Activated CD8-positive, alpha-beta memory T cell treated with anti-CD3 and anti-CD28 coated beads for 36 hours (primary cell): ENCODE data around the gene SLC7A4. TPM values are rescaled to one million over a fixed set of nuclear protein-coding genes. Genes with fewer than 3 reads are reported as not detected.
"Not testable (repeated sequence)": the region's sequence is repeated elsewhere in the genome, so short reads cannot be mapped to it uniquely, and the experiment has no call there.

ENCODE experiments used
- CTCF ChIA-PET: fragments of 350-600 bp; sonication (Branson Sonifier 250); formaldehyde crosslinking; loops from one replicate; lab custom pipeline; 2021; ENCODE audit warnings: antibody characterized with exemption; lab: Charles Lee
- POLR2A ChIA-PET: fragments of 350-600 bp; sonication (Branson Sonifier 250); formaldehyde crosslinking; loops from one replicate; lab custom pipeline; 2021; ENCODE audit warnings: antibody characterized with exemption; lab: Charles Lee
- total RNA-seq, 2 experiments: library from RNA; stranded (reverse); gene quantifications; one replicate each; pipeline ENCODE4 v1.2.3, GENCODE V29; 2021

Gene SLC7A4, protein sequence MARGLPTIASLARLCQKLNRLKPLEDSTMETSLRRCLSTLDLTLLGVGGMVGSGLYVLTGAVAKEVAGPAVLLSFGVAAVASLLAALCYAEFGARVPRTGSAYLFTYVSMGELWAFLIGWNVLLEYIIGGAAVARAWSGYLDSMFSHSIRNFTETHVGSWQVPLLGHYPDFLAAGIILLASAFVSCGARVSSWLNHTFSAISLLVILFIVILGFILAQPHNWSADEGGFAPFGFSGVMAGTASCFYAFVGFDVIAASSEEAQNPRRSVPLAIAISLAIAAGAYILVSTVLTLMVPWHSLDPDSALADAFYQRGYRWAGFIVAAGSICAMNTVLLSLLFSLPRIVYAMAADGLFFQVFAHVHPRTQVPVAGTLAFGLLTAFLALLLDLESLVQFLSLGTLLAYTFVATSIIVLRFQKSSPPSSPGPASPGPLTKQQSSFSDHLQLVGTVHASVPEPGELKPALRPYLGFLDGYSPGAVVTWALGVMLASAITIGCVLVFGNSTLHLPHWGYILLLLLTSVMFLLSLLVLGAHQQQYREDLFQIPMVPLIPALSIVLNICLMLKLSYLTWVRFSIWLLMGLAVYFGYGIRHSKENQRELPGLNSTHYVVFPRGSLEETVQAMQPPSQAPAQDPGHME
- under 1 TPM; 0.19 to 0.61 TPM for total RNA-seq

DNA sequence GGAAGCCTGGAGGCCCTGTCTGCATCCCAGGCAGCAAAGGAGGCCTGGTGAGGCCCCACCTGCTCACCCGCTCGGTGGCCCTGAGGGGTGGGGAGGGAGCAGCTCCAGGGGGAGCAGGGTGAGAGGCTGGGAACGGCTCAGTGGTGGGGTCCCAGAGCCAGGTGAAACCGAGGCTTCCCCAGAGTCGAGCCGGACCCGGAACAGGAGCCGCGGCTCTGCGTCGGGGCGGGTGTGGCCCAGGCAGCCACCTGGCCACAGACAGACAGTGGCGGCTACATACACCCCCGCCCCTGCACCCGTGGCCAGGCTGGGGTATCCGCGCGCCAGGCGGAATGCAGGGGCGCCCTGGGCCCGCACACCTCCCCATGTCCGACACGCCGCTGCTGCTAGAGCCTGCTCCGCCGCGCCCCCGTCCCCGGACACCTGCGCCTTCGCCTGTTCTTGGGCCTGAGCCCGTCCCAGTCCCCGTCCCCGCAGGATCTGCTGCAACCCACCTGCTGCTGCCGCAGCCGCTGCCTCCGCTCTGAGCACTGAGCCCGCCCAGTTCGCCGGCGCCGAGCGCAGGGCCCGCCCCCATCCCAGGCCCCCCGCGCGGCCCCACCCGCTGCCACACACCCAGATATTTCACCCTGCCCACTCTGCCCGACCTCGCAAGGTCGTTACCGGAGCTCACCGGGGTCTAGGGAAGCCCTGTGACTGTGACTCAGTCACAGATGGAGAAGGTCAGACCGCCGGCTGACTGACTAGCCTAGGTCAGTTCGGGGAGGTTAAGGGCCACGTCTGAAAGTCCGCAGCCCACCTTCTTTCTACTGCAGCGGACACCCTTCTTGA is at the start of gene SLC7A4:
TSS of gene SLC7A4 (minus strand) at position 525 of the 831 bp plus-strand sequence. CDS start 749 bp downstream, outside the sequence.
- POLR2A ChIA-PET: no interaction called here

DNA sequence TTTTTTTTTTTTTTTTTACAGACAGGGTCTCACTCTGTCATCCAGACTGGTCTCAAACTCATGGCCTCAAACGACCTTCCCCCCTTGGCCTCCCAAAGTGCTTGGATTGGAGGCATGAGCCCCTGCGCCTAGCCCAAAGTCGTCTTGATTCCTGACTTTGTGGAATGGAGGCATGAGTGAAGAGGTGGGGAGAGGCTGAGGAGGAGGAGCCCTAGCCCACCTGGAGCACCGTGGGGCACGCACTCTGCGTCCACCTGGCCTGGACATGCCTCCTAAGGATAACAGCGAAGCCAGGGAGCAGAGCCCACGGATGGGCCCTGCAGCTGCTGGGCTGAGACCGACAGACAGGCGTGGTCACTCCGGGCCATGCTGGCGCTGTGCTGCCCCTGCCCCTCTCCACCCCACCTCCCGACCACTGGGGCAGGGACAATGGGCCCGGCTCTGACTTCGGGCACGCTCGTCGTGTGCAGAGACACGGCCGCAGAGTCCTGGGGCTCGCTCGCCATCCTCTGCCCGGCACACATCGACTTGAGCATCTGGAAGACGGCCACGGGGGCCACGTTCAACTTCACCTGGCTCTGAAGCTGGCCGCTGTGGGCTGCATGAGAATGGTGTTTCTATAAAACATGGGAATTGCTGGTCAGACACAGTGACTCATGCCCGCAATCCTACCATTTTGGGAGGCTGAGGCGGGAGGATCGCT is 48.2 kb upstream of the SLC7A4 start:
- POLR2A ChIA-PET: no interaction called here
- CTCF ChIA-PET: interaction anchor here (0.6 kb wide), 1 partner anchor 527 kb away, joined by 4 read pairs; no protein-coding TSS in a partner anchor

More for the DNA sequence above, at the start of gene SLC7A4:
- CTCF ChIA-PET: interaction anchor here (1.3 kb wide), 1 partner anchor 14 kb away, joined by 3 read pairs; no protein-coding TSS in a partner anchor

DNA sequence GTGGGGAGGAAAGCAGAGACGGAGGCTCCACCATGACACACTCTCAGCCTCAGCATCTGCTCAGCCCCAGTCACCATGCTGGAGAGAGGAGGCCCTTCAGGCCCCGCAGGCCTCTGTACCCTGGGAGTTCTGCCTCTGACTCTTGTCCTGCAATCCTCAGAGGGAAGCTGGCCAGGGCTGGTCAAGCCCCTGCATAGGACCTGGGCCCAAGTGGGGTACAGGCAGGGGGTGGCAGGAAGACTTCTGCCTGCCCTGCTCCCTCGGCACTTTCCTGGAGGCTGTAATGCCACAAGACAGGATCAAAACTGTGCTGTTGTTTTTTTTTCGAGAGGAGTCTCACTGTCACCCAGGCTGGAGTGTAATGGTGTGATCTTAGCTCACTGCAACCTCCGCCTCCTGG is 47.1 kb upstream of the SLC7A4 start:
- CTCF ChIA-PET: no interaction called here
- POLR2A ChIA-PET: no interaction called here

DNA sequence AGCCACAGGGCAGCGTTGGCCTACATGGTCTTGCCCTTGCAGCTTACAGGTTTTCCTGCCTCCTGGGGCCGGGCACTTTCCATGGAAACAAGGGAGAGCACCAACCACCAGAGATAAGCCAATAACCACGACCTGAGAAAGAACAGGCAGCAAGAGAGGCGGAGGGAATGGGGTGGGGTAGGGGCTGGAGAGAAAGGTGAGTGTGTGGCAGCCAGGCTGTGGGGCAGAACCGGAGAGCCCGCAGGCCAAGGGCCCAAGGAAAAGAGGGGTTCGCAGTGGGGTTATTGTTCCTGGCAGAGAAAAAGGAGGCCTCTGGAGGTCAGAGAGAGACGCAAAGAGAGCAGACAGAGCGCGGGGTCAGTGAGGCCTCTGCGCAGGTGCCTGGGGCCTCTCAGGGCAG is 46.6 kb upstream of the SLC7A4 start:
- CTCF ChIA-PET: no interaction called here
- POLR2A ChIA-PET: no interaction called here

DNA sequence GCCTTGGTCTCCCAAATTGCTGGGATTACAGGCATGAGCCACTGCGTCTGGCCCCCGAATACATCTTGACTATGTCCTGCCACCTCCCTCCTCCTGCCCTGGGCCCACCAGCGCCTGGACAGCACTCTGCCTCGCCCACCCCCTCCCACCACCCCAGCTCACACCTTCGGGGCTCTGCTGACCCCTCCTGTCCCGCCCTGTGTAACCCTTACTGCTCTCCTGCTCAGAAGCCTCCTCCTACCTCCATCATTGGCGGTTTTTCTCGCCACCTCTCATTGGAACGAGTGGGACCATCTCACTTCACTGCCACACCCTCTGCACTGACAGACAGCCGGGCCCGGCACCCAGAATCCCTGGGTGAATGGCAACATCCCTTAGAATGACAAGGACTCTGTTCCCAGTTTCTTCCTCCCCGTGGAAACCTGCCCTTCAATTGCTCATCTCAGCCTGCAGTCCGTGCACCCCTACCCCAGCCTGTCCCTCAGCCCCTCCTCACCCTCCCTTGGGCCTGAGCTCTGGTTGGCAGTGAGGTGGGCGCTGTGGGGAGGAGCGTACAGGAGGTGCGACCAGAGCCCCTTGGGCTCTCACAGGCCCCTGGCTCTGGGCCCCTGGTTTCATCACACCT is 45.6 kb upstream of the SLC7A4 start:
- ChIA-PET POLR2A (no interaction called here), CTCF (no interaction called here)

DNA sequence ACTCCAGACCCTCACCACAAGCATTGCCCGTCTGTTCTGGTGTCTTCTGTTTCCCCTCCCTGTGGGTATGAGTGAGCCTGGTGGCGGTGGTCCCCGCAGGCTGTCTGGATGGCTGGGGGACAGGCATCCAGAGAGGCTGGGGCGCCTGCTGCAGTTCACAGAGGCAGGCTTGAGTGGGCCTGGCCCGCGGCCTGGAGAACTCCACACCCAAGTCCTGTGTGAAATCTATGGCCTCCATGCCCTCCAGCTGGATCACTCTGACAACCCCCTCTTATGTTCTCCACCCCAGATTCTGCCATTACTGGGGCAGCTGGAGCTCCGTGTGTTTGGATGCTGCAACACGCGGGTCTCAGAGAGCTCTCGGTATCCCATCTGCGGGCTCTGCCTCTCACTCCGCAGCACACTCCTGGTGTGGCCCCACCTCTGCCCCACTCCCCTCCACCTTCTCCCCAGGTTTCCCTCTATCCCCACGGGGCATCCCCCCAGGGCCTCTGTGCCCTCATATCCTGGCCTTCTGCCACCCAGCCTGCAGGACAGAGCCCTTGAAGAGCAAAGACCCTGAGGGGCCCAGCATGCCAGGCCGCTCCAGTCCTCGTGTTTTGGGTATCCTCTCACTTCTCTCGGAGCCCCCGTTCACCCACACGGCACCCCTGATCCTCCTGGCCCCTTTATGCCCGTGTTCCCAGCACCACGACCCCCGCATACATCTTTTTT is 44.7 kb upstream of the SLC7A4 start:
- CTCF ChIA-PET: no interaction called here
- POLR2A ChIA-PET: no interaction called here

DNA sequence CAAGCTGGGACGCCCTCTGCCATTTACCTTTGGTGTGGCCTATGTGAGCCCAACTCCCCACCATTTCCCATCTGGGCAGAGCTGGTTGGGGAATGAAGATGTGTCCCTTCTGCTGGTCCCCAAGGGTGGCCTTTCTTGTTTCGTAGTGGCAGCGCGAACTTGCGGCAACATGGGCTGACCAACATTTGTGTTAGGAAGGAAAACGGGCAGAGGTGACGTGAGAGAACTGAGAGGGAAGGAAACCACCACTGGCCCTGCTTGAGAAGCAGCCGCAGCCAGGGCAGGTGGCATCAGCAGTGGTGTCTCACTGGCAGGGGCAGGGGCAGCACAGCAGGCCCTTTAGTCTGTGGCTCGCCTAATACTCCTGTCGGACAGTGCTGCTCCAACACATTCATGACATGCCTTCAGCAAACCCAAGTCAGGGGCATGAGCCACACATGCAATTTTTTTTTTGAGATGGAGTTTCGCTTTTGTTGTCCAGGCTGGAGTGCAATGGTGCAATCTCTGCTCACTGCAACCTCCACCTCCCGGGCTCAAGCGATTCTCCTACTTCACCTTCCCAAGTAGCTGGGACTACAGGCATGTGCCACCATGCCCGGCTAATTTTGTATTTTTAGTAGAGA is 43.3 kb upstream of the SLC7A4 start:
- ChIA-PET CTCF (no interaction called here), POLR2A (no interaction called here)

DNA sequence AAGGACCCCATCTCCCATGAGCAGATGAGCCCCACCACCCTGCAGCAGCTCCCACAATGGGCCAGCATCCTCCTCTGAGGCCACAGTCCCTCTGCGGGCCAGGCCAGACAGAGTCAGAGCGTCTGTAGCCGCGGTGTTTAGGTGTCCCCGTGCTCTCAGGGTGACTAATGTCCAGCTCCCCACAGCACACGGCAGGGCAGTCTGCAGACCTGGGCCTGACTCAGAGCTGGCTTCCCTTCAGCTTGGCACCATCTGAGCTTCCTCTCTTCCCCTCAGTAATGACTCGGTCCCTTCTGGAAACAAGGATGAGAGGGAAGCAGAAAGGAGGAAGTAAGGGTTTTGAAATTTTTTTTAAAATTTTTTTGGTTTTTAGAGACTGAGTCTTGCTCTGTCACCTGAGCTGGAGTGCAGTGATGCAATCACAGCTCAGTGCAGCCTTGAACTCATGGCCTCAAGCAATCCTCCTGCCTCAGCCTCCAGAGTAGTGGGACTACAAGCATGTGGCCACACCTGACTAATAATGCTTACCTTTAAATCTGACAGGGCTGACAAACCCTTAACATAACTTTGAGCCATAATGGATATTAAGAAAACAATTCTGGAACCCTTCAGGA is 41.8 kb upstream of the SLC7A4 start:
- ChIA-PET POLR2A (no interaction called here), CTCF (no interaction called here)

DNA sequence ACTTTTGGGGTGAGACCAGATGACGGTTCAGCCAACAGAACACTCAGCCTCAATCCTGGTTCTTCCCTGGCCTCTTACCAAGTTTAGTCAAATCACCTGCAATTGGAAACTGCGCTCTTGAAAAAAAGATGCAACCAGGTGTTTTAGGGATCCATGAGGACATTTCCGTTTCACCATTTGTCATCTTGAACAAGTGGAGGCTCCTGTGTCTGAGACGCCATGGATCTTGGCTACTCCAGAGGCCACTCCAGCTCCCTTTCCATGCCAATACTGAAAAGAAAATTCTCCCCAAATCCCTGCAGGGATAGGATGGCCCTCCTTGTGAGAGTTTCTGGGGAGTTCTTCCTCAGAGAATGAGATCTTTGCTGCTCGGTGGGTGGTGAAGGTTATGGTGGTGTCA is 41.1 kb upstream of the SLC7A4 start:
- ChIA-PET POLR2A (no interaction called here), CTCF (no interaction called here)

DNA sequence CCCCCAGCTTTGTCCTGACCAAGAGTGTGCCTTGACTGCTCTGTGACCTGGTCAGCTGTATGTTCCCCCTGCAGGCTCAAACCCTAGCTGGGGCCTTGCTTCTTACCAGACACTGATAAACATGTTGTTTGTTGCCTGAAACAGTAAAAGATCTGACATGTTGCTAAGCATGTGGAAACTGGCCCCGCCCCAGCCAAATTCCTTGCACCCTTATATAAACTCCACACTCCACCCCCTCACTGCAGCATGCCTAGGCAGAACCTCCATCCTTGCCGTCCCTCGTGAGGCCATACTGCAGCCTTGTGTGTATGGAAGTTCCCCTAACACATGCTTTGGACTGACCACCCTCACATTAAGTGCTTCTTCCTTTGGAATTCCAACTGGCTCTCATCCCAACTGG is 40.7 kb upstream of the SLC7A4 start:
- ChIA-PET CTCF (no interaction called here), POLR2A (no interaction called here)

DNA sequence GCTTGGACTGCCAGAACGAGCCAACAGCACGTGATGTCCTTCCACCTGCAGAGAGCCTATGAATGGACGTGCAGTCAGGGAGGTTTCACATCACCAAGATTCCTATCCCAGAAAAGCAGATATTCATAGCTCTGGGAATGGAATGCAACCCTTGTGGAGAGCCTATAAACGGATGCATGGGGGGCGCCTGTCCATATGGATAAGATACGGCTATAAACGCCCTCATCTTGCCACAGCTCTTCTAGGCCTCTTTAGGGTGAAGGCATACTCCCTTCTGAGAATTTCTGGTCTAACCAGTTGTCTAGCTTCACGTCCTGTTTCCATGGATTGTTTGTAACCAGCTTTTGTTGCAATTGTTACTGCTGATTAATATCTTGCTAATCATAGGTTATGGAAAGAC is 39.4 kb upstream of the SLC7A4 start:
- CTCF ChIA-PET: not testable (repeated sequence)

DNA sequence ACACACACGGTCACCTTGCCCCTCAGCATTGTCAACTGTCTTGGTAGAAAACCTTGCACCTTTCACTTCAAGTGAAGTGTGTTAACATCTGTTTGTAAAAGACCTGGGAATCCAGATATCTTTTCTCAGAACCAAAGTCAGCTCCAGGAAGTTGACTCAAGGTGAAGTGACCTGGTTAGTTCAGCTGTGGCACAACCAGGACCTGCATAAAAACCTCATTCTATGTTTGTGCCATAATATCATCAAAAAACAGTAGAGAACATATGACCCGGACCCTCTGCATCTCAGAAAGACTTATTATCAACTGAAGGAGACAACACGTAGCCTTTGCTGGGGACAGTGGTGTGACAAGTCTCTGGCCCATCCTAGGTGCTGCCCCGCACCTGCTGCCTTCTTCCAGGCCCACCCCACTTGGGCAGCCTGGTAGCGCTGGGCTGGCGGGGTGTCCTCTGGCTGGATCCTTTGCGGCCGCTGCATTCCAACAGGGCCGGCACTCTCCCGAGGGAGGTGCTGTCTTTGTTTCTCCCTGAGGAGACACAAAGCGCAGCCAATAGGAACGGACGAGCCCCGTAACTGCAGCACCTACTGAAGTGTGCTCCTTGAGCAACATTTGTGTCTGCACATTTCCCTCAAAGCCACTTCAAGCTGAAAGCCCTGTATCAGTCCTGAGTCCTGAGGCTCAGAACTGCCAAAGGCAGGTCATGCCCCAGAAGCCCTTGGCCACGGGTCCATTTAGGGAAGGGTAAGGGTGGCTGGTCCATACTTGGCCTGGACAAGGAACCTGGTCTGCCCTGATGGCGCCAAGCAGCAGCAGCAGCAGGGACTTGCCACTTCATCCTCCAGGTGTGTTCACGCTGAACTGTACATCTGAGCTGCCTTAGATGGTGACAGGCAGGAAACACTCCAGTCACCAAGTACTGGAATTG is 38.6 kb upstream of the SLC7A4 start:
- ChIA-PET CTCF (interaction anchor here (0.6 kb wide), 1 partner anchor 842 kb away, joined by 3 read pairs; no protein-coding TSS in a partner anchor), POLR2A (no interaction called here)

More for the DNA sequence above, 39.4 kb upstream of the SLC7A4 start:
- POLR2A ChIA-PET: not testable (repeated sequence)

DNA sequence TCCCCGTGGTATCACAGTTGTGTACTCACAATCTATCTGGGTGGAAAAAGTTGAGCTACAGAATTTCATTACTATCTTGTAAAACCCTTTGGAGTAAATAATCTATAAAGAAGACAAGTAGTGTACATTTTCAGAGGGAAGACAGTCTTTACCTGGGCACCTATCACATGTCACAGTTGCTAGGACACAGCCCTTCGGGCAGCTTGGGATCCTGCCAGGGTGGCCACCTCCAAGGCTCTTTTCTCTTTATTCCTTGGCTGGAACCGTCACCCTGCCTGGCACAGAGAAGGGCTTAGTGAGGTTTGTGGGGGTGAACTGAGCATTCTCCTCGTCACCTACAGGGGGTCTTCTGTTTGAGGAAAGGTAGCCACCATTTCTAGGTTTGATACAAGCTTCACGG is 37.0 kb upstream of the SLC7A4 start:
- CTCF ChIA-PET: no interaction called here
- POLR2A ChIA-PET: no interaction called here

DNA sequence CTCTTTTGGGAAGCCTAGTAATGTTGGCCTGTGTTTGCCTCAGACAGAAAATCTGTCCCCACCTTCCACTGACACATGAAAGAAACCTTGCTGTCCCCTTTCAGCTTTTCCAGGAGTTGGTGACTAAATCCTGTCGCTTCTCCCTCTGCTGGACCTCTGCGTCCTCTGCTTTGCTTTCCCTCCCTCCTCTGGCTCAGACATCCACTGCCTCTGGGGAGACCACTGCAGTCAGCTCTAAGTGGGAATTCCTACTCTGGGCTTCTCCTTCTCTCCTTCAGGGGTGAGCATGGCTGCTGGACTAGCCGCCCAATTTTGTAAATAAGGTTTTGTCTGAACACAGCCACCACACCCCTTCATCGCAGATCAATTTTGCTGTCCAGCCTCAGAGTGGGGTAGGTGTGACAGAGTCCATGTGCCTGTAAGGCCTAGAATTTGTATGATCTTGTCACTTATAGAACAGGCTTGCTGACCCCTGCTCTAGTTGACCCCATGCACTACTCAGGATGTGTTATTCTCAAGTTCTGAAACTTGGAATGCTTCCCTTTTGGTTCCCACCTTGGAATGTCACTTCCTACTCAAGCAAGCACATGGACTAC is 36.4 kb upstream of the SLC7A4 start:
- ChIA-PET POLR2A (no interaction called here), CTCF (no interaction called here)

DNA sequence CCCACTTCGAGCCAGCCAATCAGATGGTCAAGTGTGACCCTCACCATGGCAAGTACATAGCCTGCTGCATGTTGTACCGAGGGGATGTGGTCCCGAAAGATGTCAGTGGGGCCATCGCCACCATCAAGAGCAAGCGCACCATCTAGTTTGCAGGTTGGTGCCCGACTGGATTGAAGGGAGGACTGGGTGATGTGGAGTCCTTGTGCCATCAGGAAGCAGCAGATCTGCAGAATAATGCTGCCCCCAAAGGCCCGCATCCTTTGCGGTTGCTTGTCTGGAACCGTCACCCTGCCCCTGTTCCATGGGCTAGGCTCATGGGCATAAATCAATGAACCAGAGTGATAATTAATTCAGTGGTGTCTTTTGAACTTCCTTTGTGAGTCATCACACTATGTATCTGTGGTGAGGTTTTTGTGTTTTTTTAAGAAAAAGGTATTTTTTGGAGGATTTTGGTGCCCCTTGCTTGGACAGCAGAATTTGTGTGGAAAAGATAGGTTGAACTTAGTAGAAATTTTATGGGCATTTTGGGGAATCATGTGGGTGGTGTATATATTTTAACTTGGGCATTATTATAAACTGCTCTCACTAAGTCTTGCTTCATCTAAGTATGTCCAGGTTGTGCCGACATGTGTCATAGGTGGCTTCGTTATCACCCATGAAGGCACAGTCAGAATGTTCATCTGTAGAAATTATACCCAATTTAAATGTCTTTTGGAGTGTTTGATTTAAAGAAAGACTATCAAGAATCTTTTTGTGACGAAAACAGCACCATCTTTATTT is 35.7 kb upstream of the SLC7A4 start:
- POLR2A ChIA-PET: no interaction called here
- CTCF ChIA-PET: no interaction called here
